Activated CD4-positive, alpha-beta T cell treated with anti-CD3 and anti-CD28 coated beads for 4 hours (primary cell): ENCODE data around the gene CELA3B.
A peak's percentile ranks its signal among the peaks of the same experiment; 100 is the strongest.
"Not testable (repeated sequence)": the region's sequence is repeated elsewhere in the genome, so short reads cannot be mapped to it uniquely, and the experiment has no call there.

Experiments used
- DNase-seq, 2 donors: peaks; one replicate each; pipeline ENCODE4 v3.0.0-alpha.2; 2020

The CELA3B gene

GRCh38 chr1:22018583-22019559, 42.0 kb downstream of the CELA3B start:
- DNase-seq, result peak; percentile 64 to 67

- no peak for DNase-seq
These were observed 44.2 kb downstream of the CELA3B start for GRCh38 chr1:22021061-22021460.

GRCh38 chr1:22024485-22025367, 47.9 kb downstream of the CELA3B start:
- peak; percentile 58 to 69 for DNase-seq

GRCh38 chr1:22025368-22026155, 48.7 kb downstream of the CELA3B start:
- peak; percentile 91 to 93 for DNase-seq

- DNase-seq, result no peak
These were observed 50.1 kb downstream of the CELA3B start for GRCh38 chr1:22026924-22027289.

- no peak for DNase-seq
These were observed 53.2 kb downstream of the CELA3B start for GRCh38 chr1:22030057-22030456.

GRCh38 chr1:22030473-22030872, 53.7 kb downstream of the CELA3B start:
- no peak for DNase-seq

GRCh38 chr1:22031214-22031962, 54.6 kb downstream of the CELA3B start:
- DNase-seq, result peak; percentile 33 to 39

- not testable (repeated sequence) for DNase-seq
These were observed 58.0 kb downstream of the CELA3B start for GRCh38 chr1:22034834-22035233.

GRCh38 chr1:22037520-22037919, 60.7 kb downstream of the CELA3B start:
- DNase-seq, result no peak

- no peak for DNase-seq
These were observed 61.2 kb downstream of the CELA3B start for GRCh38 chr1:22038036-22038435.
